ENCODE data around the gene MASP2. TPM values are rescaled to one million over a fixed set of nuclear protein-coding genes. Genes with fewer than 3 reads are reported as not detected.
"Not testable (repeated sequence)": the region's sequence is repeated elsewhere in the genome, so short reads cannot be mapped to it uniquely, and the experiment has no call there.

MASP2 gene
- total RNA-seq, 4 donors from 2014 or later, result 0.19 TPM; not detected in 3

DNA sequence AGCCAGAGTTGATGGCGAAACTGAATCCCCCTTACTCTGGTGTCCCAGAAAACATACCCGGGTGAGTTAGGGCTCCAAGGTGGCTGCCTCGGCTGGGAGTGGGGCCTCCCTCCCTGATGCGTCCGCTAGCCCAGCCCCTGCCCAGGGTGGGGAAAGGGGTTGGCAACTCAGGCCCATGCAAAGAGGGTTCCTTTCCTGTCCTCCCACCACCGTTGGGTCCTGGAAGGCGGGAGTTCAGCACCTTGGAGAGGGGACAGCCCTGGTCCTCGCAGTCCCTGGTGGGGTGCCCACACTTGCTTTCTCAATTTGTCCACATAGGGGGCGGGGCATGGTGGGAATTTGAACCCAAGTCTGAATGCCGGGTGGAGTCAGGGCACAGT lies 6.7 kb upstream of the MASP2 start:
- Histone ChIP-seq H3K27ac (no peak overlapping the region), H3K9me3 (no peaks in the 10 kb centered on the region), H3K4me3 (no peak overlapping the region), H3K27me3 (no peaks in the 10 kb centered on the region), H3K4me1 (peaks cover 3 to 37% (median 8%) of the 10 kb centered on the region in 3 donors), H3K36me3 (peaks cover 9 to 45% (median 14%) of the 10 kb centered on the region in 3 donors)
- TF ChIP-seq, protein P1, sequence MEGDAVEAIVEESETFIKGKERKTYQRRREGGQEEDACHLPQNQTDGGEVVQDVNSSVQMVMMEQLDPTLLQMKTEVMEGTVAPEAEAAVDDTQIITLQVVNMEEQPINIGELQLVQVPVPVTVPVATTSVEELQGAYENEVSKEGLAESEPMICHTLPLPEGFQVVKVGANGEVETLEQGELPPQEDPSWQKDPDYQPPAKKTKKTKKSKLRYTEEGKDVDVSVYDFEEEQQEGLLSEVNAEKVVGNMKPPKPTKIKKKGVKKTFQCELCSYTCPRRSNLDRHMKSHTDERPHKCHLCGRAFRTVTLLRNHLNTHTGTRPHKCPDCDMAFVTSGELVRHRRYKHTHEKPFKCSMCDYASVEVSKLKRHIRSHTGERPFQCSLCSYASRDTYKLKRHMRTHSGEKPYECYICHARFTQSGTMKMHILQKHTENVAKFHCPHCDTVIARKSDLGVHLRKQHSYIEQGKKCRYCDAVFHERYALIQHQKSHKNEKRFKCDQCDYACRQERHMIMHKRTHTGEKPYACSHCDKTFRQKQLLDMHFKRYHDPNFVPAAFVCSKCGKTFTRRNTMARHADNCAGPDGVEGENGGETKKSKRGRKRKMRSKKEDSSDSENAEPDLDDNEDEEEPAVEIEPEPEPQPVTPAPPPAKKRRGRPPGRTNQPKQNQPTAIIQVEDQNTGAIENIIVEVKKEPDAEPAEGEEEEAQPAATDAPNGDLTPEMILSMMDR (IDR thresholded peaks at IDR 0.05), result no peak
- TF ChIP-seq POLR2A (IDR thresholded peaks at IDR 0.05), result no peak
- 37 to 80% methylated on average over 1 to 5 of the region's 10 CpGs for WGBS, 2 donors
- intact Hi-C loops (cut with DNase I), result no loop called here
- DNase-seq, result no peak

DNA sequence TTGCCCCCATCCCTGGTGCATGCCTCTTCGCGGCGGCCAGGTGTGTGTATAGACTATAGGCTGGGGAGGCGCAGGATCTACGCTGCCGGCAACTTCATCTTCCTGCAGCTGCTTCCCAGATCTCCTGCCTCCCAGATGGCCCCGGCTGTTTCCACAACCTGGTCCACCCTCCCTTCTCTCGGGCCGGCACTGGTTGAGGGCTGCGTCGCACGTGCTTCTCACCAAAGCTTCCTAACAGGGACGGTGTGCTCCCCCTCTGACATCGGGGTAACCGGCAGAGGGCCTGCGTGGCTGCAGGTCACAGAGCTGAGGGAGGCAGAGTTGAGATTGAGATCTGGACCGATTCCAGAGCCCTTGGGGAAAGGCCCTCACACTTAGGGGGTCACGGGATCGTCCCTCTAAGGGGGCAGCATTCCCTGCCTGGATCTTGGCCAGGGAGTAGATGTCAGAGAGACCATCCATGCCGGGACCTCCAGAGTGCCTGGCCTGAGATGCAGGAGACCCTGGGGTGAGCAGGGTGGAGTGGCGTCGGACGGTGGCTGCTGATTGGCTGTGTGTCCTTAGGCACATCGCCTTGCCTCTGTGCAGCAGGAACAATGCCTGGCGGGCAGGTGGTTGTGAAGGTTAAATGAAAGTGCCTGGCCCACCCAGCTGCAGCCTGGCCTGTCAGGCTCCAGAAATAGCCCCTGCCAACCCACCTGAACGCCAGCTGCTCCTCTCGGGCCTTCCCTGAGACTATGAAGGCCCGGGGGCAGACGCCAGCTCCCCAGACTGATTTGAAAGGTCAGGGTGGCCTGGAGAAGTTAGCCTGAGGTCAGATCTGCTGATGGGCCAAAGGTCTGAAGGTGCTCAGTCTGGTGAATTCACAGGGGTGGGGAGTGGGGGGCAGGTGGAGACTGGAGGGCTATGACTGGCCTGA lies 6.1 kb upstream of the MASP2 start:
- Histone ChIP-seq H3K4me3 (no peak overlapping the region), H3K27me3 (no peaks in the 10 kb centered on the region), H3K27ac (no peak overlapping the region), H3K9me3 (no peaks in the 10 kb centered on the region), H3K36me3 (peaks cover 9 to 43% (median 14%) of the 10 kb centered on the region in 3 donors), H3K4me1 (peaks cover 0 to 31% (median 5%) of the 10 kb centered on the region in 3 donors)
- no peak for DNase-seq
- WGBS, 2 donors, result 49 to 67% methylated on average over 6 to 8 of the region's 29 CpGs
- TF ChIP-seq, protein P1 (IDR thresholded peaks at IDR 0.05), result no peak
- TF ChIP-seq POLR2A (IDR thresholded peaks at IDR 0.05), result no peak
- intact Hi-C loops (cut with DNase I), result no loop called here

DNA sequence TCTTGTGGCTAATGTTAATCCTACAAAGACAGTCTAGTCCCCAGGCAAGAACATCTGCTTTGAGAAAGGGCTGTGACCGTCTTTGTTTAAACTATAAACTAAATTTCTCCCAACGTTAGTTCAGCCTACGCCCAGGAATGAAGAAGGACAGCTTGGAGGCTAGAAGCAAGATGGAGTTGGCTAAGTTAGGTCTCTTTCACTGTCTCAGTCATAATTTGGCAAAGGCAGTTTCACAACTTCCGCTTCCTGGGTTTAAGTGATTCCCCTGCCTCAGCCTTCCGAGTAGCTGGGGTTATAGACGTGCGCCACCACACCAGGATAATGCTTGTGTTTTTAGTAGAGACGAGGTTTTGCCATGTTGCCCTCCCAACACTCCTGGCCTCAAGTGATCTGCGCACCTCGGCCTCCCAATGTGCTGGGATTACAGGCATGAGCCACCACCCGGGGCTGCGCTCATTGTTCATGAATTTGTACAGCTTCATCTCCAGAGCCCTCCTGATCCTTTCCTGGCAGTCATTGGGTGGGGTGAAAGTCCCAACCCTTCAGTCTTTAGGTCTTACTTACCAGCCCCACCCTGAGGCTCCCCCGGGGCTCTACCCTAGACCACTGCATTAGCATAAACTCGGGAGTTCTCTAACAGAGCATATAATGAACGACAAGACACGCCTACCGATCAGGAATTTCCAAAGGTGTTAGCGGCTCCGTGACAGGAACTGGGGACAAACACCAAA lies 4.9 kb upstream of the MASP2 start:
- Histone ChIP-seq H3K9me3 (no peaks in the 10 kb centered on the region), H3K27me3 (no peaks in the 10 kb centered on the region), H3K4me3 (no peak overlapping the region), H3K4me1 (peaks cover 0 to 25% (median 5%) of the 10 kb centered on the region in 3 donors), H3K36me3 (peaks cover 9 to 32% (median 14%) of the 10 kb centered on the region in 3 donors), H3K27ac (no peak overlapping the region)
- DNase-seq, result no peak
- 44 to 46% methylated on average over 16 to 18 of the region's 19 CpGs for WGBS, 2 donors
- intact Hi-C loops (cut with DNase I), result no loop called here
- no peak for TF ChIP-seq POLR2A (IDR thresholded peaks at IDR 0.05)
- TF ChIP-seq, protein P1 (IDR thresholded peaks at IDR 0.05), result no peak

DNA sequence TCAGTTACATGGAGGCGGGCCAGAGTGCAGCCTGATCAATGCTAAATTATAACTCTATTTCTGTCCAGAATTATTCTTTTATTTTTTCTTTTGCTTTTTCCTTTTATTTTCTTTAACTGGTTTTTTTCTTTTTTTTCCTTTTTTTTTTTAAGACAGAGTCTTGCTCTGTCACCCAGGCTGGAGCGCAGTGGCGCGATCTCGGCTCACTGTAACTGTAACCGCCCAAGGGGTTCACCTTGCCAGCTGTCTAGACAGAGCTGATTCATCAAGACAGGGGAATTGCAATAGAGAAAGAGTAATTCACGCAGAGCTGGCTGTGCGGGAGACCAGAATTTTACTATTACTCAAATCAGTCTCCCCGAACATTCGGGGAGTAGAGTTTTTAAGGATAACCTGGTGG lies 4.1 kb upstream of the MASP2 start:
- H3K27ac ChIP-seq; intact Hi-C loops (cut with DNase I); H3K27me3 ChIP-seq; H3K9me3 ChIP-seq; DNase-seq; H3K4me3 ChIP-seq: not testable (repeated sequence)
- 65 to 89% methylated on average over 1 to 9 of the region's 10 CpGs for WGBS, 2 donors
- peaks cover 0 to 25% (median 5%) of the 10 kb centered on the region in 3 donors for H3K4me1 ChIP-seq
- H3K36me3 ChIP-seq, result peaks cover 2 to 24% (median 7%) of the 10 kb centered on the region in 3 donors

DNA sequence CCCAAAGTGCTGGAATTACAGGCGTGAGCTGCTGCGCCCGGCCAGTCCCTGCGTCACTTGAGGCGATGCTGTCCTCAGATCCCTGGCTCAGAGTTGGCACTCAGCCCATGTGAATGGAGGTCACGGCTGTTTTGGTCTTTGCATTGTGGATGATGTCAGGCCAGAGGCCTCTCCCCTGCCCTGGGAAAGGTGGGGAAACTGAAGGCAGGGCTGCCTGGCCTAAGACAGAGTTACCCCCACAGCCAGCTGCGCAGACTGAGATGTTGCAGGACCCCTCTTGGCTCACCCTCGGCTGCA lies 821 bp downstream of the MASP2 start:
- Histone ChIP-seq H3K4me3 (no peak overlapping the region), H3K27ac (no peak overlapping the region), H3K27me3 (no peaks in the 10 kb centered on the region), H3K9me3 (no peaks in the 10 kb centered on the region), H3K36me3 (no peaks in the 10 kb centered on the region), H3K4me1 (peaks cover 0 to under 1% (median 0%) of the 10 kb centered on the region in 3 donors)
- no peak for TF ChIP-seq POLR2A (IDR thresholded peaks at IDR 0.05)
- TF ChIP-seq, protein P1 (IDR thresholded peaks at IDR 0.05), result no peak
- intact Hi-C loops (cut with DNase I), result no loop called here
- whole genome bisulfite sequencing, 2 donors, result 96% methylated on average over 4 of the region's 8 CpGs; no CpG with 5 or more reads in 1 of the 2 donors
- no peak for DNase-seq

All from esophagus squamous epithelium (tissue), 5 donors.